Activated CD4-positive, alpha-beta T cell treated with anti-CD3 and anti-CD28 coated beads for 1 hour (primary cell): ENCODE data around the gene SLC3A2.
A peak's percentile ranks its signal among the peaks of the same experiment; 100 is the strongest.
"Not testable (repeated sequence)": the region's sequence is repeated elsewhere in the genome, so short reads cannot be mapped to it uniquely, and the experiment has no call there.

Experiments used
- DNase-seq: peaks from one replicate; pipeline ENCODE4 v3.0.0-alpha.2; 2020

SLC3A2 gene

DNA sequence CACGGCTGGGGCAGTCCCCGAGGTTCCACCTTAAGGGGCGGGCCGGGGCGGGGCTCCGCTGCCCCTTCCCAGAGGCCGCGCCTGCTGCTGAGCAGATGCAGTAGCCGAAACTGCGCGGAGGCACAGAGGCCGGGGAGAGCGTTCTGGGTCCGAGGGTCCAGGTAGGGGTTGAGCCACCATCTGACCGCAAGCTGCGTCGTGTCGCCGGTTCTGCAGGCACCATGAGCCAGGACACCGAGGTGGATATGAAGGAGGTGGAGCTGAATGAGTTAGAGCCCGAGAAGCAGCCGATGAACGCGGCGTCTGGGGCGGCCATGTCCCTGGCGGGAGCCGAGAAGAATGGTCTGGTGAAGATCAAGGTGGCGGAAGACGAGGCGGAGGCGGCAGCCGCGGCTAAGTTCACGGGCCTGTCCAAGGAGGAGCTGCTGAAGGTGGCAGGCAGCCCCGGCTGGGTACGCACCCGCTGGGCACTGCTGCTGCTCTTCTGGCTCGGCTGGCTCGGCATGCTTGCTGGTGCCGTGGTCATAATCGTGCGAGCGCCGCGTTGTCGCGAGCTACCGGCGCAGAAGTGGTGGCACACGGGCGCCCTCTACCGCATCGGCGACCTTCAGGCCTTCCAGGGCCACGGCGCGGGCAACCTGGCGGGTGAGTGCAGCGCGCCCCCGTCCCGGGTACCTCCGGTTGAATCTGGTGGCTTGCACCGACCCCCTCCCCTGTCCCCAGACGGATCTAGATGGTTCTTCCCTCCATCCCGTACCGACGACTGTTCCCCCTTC is at the start of gene SLC3A2:
Gene SLC3A2 (plus strand): TSS at position 94 of the 776 bp plus-strand sequence. CDS start 128 bp downstream, at position 222.
- DNase-seq, result peak; percentile 79

DNA sequence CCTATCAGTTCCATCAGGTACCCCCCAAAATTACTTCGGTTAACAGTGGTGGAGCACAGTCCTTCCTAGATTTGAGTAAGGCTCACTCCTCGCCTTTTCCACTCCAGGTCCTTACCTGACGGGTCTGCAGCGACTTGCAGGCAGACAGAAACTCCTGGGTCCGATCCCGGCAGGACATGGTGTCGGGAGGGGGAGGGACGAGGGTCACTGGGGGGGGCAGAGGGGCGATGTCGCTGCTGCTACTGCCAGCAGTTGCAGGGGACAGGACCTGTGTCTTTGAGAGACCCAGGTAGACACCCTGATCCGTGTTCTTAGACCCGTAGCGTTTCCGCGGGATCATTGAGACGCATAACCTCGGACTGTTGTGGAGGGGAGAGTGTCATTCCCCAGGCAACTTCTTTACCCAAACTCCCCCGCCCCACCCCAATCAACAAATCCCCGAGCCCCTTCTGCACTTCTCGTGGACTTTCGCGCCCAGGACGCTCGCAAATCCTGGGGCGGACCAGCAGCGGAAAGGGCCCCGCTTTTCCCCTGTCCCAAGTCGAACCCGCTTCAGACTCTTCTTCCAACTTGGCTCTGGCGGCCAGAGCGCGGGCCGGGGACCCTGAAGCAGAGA is 49.7 kb upstream of the SLC3A2 start:
- no peak for DNase-seq

DNA sequence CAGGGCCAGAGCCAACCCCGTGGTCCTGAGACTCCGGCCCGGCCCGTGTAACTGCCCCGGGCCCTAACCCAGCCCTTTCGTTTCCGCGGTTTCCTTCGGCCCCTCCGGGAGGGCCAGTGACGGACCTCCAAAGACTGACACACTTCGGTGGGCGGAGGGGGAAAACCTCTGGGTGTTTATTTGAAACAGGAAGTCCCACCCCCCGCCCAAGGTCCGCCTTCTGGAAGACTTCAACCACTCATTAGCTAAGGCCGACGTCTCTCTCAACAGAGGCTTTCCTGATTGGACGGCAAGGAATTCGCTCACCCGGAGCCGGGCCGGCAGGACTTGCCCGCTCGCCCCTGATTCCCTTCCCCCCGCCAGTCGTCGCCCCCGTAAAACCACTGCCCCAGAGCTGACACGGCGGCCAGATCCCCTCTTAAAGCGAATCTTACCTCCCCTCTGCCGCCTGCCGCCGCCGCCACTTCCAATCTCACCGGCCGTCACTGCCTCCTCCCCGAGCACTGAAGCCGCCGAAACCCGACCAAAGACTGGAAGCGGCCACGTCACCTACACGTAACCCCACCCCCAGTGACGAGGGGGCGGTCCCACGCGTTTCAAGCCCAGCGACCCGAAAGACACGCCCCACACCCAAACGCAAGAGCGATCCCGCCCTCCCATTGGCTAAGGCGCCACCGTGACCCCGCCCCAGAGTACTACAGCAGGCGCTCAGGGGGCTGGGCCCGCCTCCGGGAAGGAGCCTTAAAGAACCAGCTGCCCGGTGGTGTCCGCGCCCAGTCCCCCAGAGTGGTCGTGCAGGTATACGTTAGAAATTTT is 49.0 kb upstream of the SLC3A2 start, which contains the start of gene STX5:
Gene STX5 (minus strand): TSS at position 532 of the 816 bp plus-strand sequence. CDS start 808 bp downstream, outside the sequence.
- DNase-seq, result peak; percentile 99

DNA sequence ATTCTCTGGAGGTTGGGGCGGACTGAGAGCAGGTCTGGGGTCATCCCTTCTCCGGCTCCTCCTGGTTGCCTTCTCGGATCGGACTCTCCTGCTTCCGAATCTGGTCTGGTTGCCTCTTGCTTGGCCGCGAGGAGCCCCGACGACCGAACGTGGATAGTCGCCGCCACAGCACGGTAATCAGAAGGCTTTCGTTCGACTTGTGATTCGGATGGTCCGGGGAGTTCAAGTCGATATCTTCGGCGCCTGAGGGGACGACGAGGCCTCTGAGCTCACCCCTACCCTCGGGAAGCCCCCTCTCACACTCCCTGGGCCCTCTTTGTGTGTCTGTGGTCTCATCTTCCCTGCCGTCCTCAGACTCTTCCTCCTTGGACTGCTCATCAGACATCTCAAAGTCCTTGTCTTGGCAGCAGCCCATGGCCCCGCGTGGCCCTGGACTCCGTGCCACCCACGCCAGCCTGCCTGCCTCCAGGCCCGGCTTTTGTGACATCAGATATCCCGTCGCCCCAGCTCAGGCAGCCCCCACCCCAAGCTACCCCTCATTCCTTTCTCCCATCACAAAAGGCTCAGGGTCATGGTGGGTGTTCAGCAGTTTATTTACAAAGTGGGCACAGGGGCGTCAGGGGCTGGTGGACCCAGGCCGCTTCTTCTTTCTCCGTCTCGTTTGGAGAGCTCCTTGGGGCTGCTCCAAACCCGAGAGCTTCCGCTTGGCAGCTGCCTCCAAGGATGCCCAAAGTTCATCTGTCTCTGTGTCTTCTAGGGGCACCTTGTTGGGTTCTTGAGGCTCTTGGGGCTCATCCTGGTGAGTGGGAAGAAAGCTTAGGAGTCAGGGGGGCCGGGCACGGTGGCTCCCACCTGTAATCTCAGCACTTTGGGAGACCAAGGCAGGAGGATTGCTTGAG is 48.1 kb upstream of the SLC3A2 start, which contains the start of gene TEX54:
Gene TEX54 (minus strand): TSS at position 506 of the 899 bp plus-strand sequence.
- DNase-seq, result no peak

DNA sequence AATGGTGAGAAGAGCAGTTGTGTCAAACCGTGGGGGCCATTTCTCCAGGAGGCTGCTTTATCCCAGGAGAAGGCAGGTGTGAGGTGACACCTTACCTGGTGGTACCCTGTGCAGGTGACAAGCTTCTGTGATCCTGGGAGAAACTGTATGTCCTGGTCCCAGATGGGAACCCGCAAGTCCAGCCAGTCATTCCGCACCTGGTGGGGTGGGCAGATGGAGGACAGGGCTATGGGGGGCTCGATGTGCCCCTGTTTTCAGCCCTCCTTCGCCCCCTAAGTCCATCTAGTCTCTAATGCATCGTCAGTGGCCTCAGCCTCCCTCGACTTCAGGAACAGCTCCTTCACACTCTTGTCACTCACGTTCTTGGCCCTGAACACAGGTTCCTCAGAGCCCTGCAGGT is 45.4 kb upstream of the SLC3A2 start:
- no peak for DNase-seq

DNA sequence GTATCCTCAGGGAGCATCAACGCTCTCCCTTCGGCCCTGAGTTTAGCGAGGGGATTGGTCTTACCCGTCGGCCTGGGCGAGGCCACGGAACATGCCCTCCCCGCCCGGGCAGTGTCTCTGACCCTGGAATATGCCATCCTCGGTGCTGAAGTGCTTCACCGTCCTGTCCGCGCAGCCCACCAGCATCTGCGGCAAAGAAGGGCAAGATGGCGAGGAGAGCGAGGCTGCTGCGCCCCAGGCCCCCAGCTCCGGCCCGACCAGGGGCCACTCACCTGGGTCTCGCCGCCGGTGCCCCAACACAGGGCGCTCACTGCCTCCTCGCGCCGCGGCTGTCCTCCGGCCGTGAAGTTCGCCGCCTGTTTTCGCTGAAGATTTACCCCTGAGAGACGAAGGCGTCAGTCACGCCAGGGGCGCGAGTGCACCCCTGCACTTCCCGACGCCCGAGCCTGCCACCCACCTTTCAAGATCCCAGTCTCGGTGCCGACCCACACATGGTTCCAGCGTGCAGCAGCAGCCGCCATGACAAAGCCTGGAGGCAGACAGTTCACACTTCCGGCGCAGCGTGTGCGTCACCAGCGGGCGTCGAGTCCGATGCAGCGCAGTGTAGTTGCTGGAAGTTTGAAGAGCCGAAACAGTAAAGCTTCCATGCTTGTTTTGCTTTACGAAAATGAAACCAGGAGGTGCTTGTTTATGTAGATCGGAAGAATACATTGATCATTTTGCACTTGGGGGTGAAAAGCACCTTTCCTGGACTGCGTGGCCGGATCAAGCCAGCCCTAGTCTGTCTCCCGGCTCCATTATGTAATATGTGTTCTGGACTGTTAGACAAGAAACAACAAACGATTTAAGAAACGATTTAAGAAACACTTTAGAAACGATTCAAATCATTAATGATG is 41.4 kb upstream of the SLC3A2 start, which contains the start of gene WDR74:
Gene WDR74 (minus strand): TSS at position 541 of the 896 bp plus-strand sequence. CDS start 20 bp downstream, at position 521.
- DNase-seq, result peak; percentile 89

DNA sequence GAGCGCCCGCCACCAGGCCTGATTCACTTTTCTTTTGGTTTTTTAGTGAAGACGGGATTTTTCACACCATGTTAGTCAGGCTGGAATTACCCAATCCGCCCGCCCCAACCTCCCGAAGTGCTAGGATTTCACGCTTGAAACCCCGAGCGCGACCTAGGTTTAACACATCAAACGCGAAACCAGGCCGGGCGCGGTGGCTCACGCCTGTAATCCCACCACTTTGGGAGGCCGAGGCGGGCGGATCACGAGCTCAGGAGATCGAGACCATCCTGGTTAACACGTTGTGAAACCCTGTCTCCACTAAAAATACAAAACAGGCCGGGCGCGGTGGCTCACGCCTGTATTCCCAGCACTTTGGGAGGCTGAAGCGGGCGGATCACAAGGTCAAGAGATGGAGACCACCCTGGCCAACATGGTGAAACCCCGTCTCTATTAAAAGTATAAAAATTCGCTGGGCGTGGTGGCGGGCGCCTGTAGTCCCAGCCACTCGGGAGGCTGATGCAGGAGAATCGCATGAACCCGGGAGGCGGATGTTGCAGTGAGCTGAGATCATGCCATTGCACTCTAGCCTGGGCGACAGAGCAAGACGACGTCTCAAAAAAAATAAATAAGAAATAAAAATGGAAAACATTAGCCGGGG is 39.9 kb upstream of the SLC3A2 start:
- DNase-seq, result peak; percentile 65

DNA sequence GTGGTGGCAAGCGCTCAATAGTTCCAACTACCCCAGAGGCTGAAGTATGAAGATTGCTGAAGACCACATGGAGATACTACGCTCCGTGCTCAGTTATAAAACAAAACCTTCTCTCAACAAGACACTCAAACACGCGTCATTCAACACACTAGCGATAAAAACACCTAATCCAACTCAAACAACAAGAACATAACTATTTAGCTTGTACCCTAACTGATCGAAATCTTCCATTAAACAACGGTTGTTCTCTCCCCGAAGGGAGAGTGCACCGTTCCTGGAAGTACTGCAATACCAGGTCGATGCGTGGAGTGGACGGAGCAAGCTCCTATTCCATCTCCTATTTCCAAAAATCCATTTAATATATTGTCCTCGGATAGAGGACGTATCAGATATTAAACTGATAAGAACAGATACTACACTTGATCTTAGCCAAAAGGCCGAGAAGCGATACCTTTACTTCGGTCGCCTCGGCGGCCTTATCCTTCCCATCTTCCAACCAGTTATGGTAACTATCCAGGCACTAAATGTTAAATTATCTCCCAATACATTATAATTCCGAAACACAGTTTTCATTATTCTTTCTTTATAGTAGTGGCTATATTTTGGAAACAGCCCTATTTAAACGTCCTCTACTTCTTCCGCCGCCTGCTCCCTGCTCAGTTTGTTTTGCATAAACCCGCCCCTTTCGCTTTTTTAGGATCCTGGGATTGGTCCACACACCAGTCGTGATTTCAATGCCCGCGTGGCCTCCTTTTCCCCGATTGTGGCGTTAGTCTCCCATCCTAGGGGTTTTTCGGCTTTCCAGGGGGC is 39.1 kb upstream of the SLC3A2 start:
- DNase-seq, result peak; percentile 77

DNA sequence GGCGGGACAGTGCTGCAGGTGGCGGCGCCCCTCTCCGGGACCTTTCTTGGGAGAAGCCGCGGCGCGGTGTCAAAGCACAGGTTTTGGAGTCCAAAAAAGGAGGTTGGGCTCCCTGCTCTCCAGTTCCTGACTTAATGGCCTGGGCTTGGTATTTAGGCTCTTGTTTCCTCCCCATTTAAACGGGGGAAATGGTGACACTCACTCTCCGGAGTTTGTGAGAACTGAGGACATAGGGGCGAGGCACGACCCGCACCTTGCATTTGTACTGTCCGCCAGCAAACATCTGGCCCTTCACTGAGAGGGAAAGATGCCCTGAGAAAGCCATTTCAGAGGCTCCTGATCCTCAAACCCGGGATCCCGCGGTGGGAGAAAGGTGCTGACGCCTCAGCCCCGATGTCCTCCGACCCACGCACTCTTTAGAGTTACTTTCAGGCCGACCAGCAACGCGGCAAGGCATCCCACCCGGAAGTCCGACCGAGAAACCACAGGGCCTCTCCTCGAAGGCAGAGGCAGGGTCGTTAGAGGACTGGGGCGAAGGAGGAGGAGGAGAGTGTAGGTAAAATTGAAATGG is 38.4 kb upstream of the SLC3A2 start:
- peak; percentile 17 for DNase-seq

DNA sequence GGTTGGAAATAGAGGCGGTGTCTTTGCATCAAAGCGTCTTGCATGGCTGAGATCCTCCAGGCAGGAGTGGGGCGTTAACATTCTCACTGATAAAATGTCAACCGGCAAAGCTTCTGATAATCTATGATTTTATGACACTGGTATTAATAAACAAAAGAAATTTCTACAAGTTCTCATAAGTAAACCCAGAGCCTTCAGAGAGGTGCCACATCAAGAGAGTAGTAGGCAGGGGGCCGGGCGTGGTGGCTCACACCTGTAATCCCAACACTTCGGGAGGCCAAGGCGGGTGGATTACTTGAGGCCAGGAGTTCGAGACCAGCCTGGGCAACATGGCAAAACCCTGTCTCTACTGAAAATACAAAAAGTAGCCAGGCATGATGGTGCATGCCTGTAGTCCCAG is 37.8 kb upstream of the SLC3A2 start:
- DNase-seq, result not testable (repeated sequence)

DNA sequence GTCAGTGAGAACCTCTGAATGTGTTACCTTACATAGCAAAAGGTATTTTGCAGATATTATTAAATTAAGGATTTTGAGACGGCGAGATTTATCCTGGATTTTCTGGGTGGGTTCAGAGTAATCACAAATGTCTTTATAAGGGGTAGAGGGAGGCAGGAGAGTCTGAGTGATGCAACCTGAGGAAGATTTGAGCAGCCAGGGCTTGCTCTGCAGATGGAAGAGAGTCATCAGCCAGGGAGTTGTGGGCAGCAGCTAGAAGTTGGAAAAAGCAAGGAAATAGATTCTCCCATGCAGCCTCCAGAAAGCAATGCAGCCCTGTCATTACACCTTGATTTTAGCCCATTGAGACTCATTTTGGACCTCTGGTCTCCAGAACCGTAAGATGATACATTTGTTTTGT is 37.2 kb upstream of the SLC3A2 start:
- no peak for DNase-seq

DNA sequence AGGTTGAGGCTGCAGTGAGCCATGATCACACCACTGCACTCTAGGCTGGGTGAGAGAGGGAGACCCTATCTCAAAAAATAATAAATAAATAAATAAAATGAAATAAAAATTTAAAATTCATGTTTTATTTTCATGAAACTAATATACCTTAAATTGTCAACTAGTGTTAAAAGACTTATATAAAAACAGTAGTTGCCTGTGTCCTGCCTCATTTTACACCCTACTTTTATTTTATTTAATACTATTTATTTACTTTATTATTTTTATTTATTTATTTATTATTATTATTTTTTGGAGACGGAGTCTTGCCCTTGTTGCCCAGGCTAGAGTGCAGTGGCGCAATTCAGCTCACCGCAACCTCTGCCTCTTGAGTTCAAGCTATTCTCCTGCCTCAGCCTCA is 36.5 kb upstream of the SLC3A2 start:
- no peak for DNase-seq

DNA sequence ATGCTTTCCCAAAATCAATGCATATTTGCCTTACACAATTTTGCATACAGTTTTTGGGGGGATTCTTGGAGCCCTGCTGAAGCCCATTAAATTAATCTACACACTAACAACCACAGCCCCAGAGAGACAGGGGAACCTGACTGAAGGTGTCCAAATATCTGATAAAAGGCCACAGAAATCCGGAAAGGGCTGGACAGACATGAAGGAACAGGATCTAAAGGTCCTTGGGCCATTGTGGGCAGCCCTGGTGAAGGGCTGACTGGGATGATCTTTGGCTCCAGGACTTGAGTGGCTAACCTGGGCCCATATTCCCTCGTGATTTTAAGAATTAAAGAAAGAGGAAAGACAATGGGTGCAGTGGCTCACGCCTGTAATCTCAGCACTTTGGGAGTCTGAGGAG is 34.5 kb upstream of the SLC3A2 start:
- no peak for DNase-seq

DNA sequence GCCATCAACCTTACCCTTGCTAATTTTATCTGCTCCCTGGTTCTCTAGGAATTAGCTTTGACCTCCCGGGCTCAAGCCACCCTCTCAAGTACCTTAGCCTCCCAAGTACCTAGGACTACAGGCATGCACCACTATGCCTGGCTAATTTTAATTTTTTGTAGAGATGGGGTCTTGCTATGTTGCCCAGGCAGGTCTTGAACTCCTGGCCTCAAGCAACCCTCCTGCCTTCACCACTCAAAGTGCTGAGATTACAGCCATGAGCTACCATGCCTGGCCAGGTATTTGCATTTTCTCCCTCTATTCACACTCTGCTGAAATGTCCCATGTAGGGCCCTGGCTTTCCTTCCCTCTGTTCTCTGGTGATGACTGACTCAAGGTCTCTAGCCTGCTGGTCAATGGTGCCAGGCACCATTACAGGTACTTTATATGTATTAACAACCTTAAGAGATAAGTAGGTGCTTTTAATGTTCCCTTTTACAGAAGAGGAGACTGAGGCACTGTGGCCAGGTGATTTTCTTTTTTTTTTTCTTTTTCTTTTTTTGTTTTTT is 32.9 kb upstream of the SLC3A2 start:
- no peak for DNase-seq

DNA sequence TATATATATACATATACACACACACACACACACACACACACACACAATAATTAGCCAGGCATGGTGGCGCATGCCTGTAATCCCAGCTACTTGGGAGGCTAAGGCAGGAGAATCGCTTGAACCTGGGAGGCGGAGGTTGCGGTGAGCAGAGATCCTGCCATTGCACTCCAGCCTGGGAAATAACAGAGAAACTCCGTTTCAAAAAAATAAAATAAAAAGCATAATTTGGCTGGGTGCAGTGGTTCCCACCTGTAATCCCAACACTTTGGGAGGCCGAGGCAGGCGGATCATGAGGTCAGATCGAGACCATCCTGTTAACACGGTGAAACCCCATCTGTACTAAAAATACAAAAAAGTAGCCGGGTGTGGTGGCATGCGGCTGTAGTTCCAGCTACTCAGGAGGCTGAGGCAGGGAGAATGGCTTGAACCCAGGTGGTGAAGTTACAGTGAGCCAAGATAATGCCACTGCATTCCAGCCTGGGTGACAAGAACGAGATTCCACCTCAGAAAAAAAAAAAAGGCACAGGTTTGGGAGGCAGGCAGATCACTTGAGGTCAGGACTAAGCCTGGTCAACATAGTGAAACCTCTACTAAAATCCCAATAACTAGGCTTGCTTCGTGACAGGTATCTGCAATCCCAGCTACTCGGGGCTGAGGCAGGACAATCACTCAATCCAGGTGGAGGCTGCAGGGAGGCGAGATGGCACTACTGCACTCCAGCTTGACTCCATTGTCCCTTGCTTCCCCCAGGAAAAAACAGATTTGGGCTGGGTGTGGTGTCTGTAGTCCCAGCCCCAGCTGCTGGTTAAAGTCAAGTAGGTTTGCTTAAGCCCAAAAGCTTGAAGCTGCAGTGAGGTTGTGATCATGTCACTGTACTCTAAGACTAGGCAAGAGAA is 29.5 kb upstream of the SLC3A2 start:
- DNase-seq, result no peak

DNA sequence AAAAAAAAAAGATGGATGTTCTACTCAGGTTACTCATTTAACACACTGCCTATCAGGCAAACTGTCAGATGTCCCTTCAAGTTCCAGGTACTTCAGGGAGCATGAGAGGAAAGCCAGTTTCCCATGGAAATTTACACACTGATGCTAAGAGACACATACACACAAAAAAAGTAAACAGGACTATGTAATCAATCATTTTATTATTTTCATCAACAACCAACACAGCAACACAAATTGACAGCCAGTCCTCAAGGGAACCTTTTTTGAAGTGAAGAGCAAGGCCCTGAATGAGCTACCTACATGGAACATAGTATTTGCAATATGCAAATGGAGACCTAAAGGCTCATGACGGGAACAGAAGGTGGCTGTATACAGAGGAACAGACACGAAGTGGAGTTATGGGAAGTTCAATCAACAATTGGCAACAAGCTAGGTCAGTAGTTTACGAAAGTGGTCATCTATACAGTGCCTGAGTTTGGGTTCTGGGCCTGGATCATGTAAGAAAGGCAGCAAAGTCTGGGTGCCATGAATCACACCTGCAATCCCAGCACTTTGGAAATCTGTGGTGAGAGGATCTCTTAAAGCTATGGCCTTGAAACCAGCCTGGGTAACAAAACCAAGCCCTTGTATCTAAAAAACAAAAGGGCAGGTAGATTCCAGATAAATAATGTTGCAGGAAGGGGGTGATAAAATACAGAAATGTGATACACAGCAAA is 28.7 kb upstream of the SLC3A2 start:
- no peak for DNase-seq

DNA sequence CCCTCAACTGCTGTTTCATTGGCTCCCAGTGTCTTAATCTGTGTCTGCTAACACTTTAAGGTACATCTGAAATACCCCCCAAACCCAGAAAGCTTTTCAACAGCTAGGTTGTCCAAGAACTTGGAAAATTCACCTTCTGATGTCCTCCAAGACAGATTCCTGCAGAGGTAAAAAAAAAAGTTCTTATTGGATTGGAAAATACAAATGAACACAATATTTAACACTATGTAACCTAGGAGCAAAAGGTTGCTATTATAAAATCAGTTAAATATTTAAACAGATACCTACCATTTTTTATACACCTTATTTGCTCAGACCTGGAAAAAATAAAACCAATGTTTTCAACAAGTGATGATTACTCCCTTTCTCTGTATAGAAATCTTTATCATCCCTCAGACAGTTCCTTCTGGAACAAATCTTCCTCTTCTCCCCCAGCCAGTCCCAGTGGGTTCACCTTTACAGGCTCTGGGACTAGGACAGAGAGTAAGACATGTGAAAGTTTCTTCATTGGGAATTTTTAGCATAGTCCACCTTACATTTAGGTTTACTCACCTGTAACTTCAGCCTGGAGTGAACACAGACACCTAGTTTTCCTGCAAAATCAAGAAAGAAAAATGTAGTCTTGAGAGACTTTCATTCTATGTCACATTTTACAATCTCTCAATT is 28.0 kb upstream of the SLC3A2 start:
- no peak for DNase-seq
